ENCODE results near the gene SYNPO2L.
"Not testable (repeated sequence)": the region's sequence is repeated elsewhere in the genome, so short reads cannot be mapped to it uniquely, and the experiment has no call there.

Gene SYNPO2L

GRCh38 chr10:73655990-73656298 is at the start of gene SYNPO2L:
TSS of gene SYNPO2L (minus strand) at chr10:73656029. CDS start at chr10:73655922, 107 bp downstream.
- no peak for DNase-seq

GRCh38 chr10:73703924-73704323 is 48.1 kb upstream of the SYNPO2L start:
- not testable (repeated sequence) for DNase-seq

- not testable (repeated sequence) for DNase-seq
Observed at GRCh38 chr10:73698819-73699218, 43.0 kb upstream of the SYNPO2L start.

- not testable (repeated sequence) for DNase-seq
Observed at GRCh38 chr10:73697675-73698159, 41.9 kb upstream of the SYNPO2L start, which contains the start of gene AGAP5. TSS of gene AGAP5 (minus strand) at chr10:73698109. CDS start at chr10:73697755, 354 bp downstream.

- not testable (repeated sequence) for DNase-seq
Observed at GRCh38 chr10:73695302-73695701, 39.5 kb upstream of the SYNPO2L start.

GRCh38 chr10:73690755-73691154 is 34.9 kb upstream of the SYNPO2L start:
- not testable (repeated sequence) for DNase-seq

- DNase-seq = not testable (repeated sequence)
Observed at GRCh38 chr10:73689596-73689995, 33.8 kb upstream of the SYNPO2L start.

- not testable (repeated sequence) for DNase-seq
Observed at GRCh38 chr10:73687641-73688040, 31.8 kb upstream of the SYNPO2L start.

- not testable (repeated sequence) for DNase-seq
Observed at GRCh38 chr10:73674546-73674945, 18.7 kb upstream of the SYNPO2L start.

GRCh38 chr10:73668378-73668777 is 12.5 kb upstream of the SYNPO2L start:
- not testable (repeated sequence) for DNase-seq

GRCh38 chr10:73666153-73666809 is 10.5 kb upstream of the SYNPO2L start:
- not testable (repeated sequence) for DNase-seq

- not testable (repeated sequence) for DNase-seq
Observed at GRCh38 chr10:73665581-73665980, 9.8 kb upstream of the SYNPO2L start.

GRCh38 chr10:73664156-73665040 is 8.6 kb upstream of the SYNPO2L start:
- DNase-seq = not testable (repeated sequence)

GRCh38 chr10:73663621-73664020 is 7.8 kb upstream of the SYNPO2L start:
- not testable (repeated sequence) for DNase-seq

GRCh38 chr10:73662705-73663104 is 6.9 kb upstream of the SYNPO2L start:
- DNase-seq = not testable (repeated sequence)

- DNase-seq = peak; percentile 24
Observed at GRCh38 chr10:73655257-73655989, 406 bp downstream of the SYNPO2L start.

- DNase-seq = peak; percentile 40
Observed at GRCh38 chr10:73653701-73654100, 2.1 kb downstream of the SYNPO2L start.

GRCh38 chr10:73653195-73653594 is 2.6 kb downstream of the SYNPO2L start:
- DNase-seq = no peak

- peak; percentile 95 for DNase-seq
Observed at GRCh38 chr10:73650537-73651331, 5.1 kb downstream of the SYNPO2L start.

GRCh38 chr10:73649876-73650536 is 5.8 kb downstream of the SYNPO2L start:
- DNase-seq = peak; percentile 78

Data from fibroblast of skin of right biceps (primary cell).